ENCODE measurements around the gene JOSD2.

DNA sequence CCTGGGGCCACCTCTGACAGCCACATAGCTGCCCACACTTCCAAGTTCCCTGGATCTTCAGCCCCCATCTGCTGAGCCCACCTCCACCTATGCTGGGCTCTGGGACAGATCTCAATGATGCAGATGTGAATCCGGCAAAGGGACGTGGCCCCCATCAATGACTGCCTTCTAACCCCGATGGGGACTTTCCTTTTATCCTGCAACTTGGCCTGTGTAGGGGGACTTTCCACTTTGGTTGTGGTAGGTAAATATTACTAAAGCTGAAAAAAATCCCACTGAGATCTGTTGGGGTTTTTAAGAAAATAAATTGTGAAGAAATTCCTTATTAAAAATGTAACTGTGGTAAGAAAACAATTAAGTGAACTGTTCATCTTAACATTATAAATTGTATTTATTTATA lies 23.5 kb upstream of the JOSD2 start:
- TF ChIP-seq, protein P1, sequence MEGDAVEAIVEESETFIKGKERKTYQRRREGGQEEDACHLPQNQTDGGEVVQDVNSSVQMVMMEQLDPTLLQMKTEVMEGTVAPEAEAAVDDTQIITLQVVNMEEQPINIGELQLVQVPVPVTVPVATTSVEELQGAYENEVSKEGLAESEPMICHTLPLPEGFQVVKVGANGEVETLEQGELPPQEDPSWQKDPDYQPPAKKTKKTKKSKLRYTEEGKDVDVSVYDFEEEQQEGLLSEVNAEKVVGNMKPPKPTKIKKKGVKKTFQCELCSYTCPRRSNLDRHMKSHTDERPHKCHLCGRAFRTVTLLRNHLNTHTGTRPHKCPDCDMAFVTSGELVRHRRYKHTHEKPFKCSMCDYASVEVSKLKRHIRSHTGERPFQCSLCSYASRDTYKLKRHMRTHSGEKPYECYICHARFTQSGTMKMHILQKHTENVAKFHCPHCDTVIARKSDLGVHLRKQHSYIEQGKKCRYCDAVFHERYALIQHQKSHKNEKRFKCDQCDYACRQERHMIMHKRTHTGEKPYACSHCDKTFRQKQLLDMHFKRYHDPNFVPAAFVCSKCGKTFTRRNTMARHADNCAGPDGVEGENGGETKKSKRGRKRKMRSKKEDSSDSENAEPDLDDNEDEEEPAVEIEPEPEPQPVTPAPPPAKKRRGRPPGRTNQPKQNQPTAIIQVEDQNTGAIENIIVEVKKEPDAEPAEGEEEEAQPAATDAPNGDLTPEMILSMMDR (conservative IDR thresholded peaks at IDR 0.05; ENCODE audit: low read depth, low read length) = no peak
- TF ChIP-seq EZH2phosphoT487 (IDR thresholded peaks at IDR 0.05; ENCODE audit: borderline replicate concordance, low read length) (no peak), EZH2 (IDR thresholded peaks at IDR 0.05; ENCODE audit: low read length, unreplicated experiment) (no peak)
